NB4 (cell line): ENCODE measurements around the gene C14orf132.

ENCODE experiments used
- DNase-seq: peaks from one replicate; pipeline ENCODE4 v3.0.0; 2010; ENCODE audit warnings: low read depth
- H3K4me3 ChIP-seq: one replicate; pipeline ENCODE4 v1.5.1; 2011; ENCODE audit warnings: mild to moderate bottlenecking, low read depth, low read length, moderate library complexity
- MAX ChIP-seq: IDR thresholded peaks from 2 replicates; pipeline ENCODE4 v1.6.1; 2011; ENCODE audit warnings: low read depth, low read length
- MYC ChIP-seq: IDR thresholded peaks from 2 replicates; pipeline ENCODE4 v1.6.1; 2011; ENCODE audit warnings: low read depth, low read length
- POLR2A ChIP-seq: IDR thresholded peaks from 2 replicates; pipeline ENCODE4 v1.6.1; 2011; ENCODE audit warnings: mild to moderate bottlenecking; ENCODE audit not compliant: insufficient read length; ENCODE audit errors: extremely low read depth
- TF ChIP-seq, protein P1 (sequence below): IDR thresholded peaks from one replicate; pipeline ENCODE4 v1.5.1; 2012; ENCODE audit warnings: low read depth, low read length

The C14orf132 gene

GRCh38 chr14:96120392-96120791 is 81.2 kb downstream of the C14orf132 start:
- no peak for DNase-seq
- TF ChIP-seq POLR2A: no peak
- TF ChIP-seq MAX: no peak
- TF ChIP-seq, protein P1, sequence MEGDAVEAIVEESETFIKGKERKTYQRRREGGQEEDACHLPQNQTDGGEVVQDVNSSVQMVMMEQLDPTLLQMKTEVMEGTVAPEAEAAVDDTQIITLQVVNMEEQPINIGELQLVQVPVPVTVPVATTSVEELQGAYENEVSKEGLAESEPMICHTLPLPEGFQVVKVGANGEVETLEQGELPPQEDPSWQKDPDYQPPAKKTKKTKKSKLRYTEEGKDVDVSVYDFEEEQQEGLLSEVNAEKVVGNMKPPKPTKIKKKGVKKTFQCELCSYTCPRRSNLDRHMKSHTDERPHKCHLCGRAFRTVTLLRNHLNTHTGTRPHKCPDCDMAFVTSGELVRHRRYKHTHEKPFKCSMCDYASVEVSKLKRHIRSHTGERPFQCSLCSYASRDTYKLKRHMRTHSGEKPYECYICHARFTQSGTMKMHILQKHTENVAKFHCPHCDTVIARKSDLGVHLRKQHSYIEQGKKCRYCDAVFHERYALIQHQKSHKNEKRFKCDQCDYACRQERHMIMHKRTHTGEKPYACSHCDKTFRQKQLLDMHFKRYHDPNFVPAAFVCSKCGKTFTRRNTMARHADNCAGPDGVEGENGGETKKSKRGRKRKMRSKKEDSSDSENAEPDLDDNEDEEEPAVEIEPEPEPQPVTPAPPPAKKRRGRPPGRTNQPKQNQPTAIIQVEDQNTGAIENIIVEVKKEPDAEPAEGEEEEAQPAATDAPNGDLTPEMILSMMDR: no peak
- TF ChIP-seq MYC: no peak
- H3K4me3 ChIP-seq: no peak overlapping the region

GRCh38 chr14:96120941-96121340 is 81.8 kb downstream of the C14orf132 start:
- no peak for DNase-seq
- no peak for TF ChIP-seq MYC
- TF ChIP-seq MAX: no peak
- TF ChIP-seq POLR2A: no peak
- TF ChIP-seq, protein P1: no peak

GRCh38 chr14:96121660-96122395 is 82.7 kb downstream of the C14orf132 start:
- DNase-seq: no peak
- no peak for TF ChIP-seq MYC
- no peak for TF ChIP-seq POLR2A
- TF ChIP-seq, protein P1: no peak
- no peak for TF ChIP-seq MAX
- H3K4me3 ChIP-seq: no peak overlapping the region

More at GRCh38 chr14:96120941-96121340, 81.8 kb downstream of the C14orf132 start:
- H3K4me3 ChIP-seq: no peak overlapping the region

GRCh38 chr14:96122496-96122895 is 83.3 kb downstream of the C14orf132 start:
- no peak for TF ChIP-seq MAX
- TF ChIP-seq POLR2A: no peak
- no peak for TF ChIP-seq MYC
- TF ChIP-seq, protein P1: no peak
- DNase-seq: no peak
- H3K4me3 ChIP-seq: no peak overlapping the region

DNA sequence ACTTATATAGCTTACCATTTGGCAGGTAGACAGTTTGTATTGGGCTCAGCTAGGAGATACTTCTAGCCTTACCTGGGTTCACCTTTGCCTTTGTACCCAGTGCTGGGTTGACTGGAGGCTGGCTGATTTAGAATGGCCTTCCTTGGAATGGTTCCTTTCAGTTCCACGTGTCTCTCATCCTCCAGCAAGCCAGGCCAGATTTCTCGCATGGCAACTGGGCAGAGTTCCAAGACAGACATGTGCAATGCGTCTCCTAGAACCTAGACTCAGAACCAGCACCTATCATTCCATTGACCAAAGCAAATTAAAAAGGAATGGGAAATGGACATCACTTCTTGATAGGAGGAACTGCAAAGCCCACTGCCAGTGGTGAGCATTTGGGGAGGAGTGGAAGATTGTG is 86.4 kb downstream of the C14orf132 start:
- TF ChIP-seq MYC (no peak), POLR2A (no peak), MAX (no peak)
- TF ChIP-seq, protein P1: no peak
- H3K4me3 ChIP-seq: no peak overlapping the region
- no peak for DNase-seq

GRCh38 chr14:96126339-96126782 is 87.2 kb downstream of the C14orf132 start:
- no peak overlapping the region for H3K4me3 ChIP-seq
- DNase-seq: no peak
- no peak for TF ChIP-seq POLR2A
- TF ChIP-seq MAX: no peak
- TF ChIP-seq, protein P1: no peak
- no peak for TF ChIP-seq MYC
